ENCODE measurements around the gene PRKAG1. TPM values are rescaled to one million over a fixed set of nuclear protein-coding genes. Genes with fewer than 3 reads are reported as not detected.

The PRKAG1 gene
- total RNA-seq, 1 donor from 2014 or later, result 58.2 TPM

GRCh38 chr12:48954841-48955501 lies 63.6 kb downstream of the PRKAG1 start:
- TF ChIP-seq CTCF (IDR thresholded peaks at IDR 0.05; ENCODE audit: partially characterized antibody, unreplicated experiment), result no peak
- no peaks in the 10 kb centered on the region for H3K9me3 Mint-ChIP-seq (ENCODE audit: unreplicated experiment)
- peaks cover 15% of the 10 kb centered on the region for H3K4me1 Mint-ChIP-seq (ENCODE audit: low read depth, unreplicated experiment)
- no peak overlapping the region for H3K27ac Mint-ChIP-seq (ENCODE audit: unreplicated experiment)
- H3K36me3 Mint-ChIP-seq (ENCODE audit: unreplicated experiment), result no peaks in the 10 kb centered on the region
- no peak for DNase-seq
- H3K4me3 Mint-ChIP-seq (ENCODE audit: unreplicated experiment), result peak overlapping the region; percentile 100
- H3K27me3 Mint-ChIP-seq (ENCODE audit: unreplicated experiment), result no peaks in the 10 kb centered on the region

GRCh38 chr12:48954061-48954460 lies 64.5 kb downstream of the PRKAG1 start:
- H3K4me3 Mint-ChIP-seq (ENCODE audit: unreplicated experiment), result no peak overlapping the region
- no peaks in the 10 kb centered on the region for H3K9me3 Mint-ChIP-seq (ENCODE audit: unreplicated experiment)
- H3K27me3 Mint-ChIP-seq (ENCODE audit: unreplicated experiment), result no peaks in the 10 kb centered on the region

GRCh38 chr12:48952691-48953090 lies 65.9 kb downstream of the PRKAG1 start:
- DNase-seq, result no peak
- H3K4me3 Mint-ChIP-seq (ENCODE audit: unreplicated experiment), result no peak overlapping the region
- no peak for TF ChIP-seq CTCF (IDR thresholded peaks at IDR 0.05; ENCODE audit: partially characterized antibody, unreplicated experiment)
- no peaks in the 10 kb centered on the region for H3K9me3 Mint-ChIP-seq (ENCODE audit: unreplicated experiment)
- no peaks in the 10 kb centered on the region for H3K36me3 Mint-ChIP-seq (ENCODE audit: unreplicated experiment)
- H3K4me1 Mint-ChIP-seq (ENCODE audit: low read depth, unreplicated experiment), result peaks cover 15% of the 10 kb centered on the region
- no peak overlapping the region for H3K27ac Mint-ChIP-seq (ENCODE audit: unreplicated experiment)
- no peaks in the 10 kb centered on the region for H3K27me3 Mint-ChIP-seq (ENCODE audit: unreplicated experiment)

More at GRCh38 chr12:48954061-48954460, 64.5 kb downstream of the PRKAG1 start:
- TF ChIP-seq CTCF (IDR thresholded peaks at IDR 0.05; ENCODE audit: partially characterized antibody, unreplicated experiment), result no peak
- Mint-ChIP-seq H3K36me3 (ENCODE audit: unreplicated experiment) (no peaks in the 10 kb centered on the region), H3K27ac (ENCODE audit: unreplicated experiment) (no peak overlapping the region), H3K4me1 (ENCODE audit: low read depth, unreplicated experiment) (peaks cover 15% of the 10 kb centered on the region)
- DNase-seq, result no peak

Other genes with a start within 250 kb of the PRKAG1 start
- gene ADCY6, start 229.7 kb downstream of the PRKAG1 start, total RNA-seq (ENCODE audit: unreplicated experiment), result 17.4 TPM
- 155 TPM for gene CACNB3, start 200.3 kb downstream of the PRKAG1 start, total RNA-seq (ENCODE audit: unreplicated experiment)
- gene DDX23, start 166.6 kb downstream of the PRKAG1 start, total RNA-seq (ENCODE audit: unreplicated experiment), result 65.7 TPM
- 1.8 TPM for gene RND1, start 152.9 kb downstream of the PRKAG1 start, total RNA-seq (ENCODE audit: unreplicated experiment)
- 12.3 TPM for gene FKBP11, start 93.3 kb downstream of the PRKAG1 start, total RNA-seq (ENCODE audit: unreplicated experiment)
- gene ARF3, start 61.3 kb downstream of the PRKAG1 start, total RNA-seq (ENCODE audit: unreplicated experiment), result 162 TPM
- gene WNT10B, start 47.0 kb downstream of the PRKAG1 start, total RNA-seq (ENCODE audit: unreplicated experiment), result not detected
- not detected for gene WNT1, start 40.5 kb downstream of the PRKAG1 start, total RNA-seq (ENCODE audit: unreplicated experiment)
- gene DDN, start 19.4 kb downstream of the PRKAG1 start, total RNA-seq (ENCODE audit: unreplicated experiment), result 6.4 TPM
- gene KMT2D, start 42.0 kb upstream of the PRKAG1 start, total RNA-seq (ENCODE audit: unreplicated experiment), result 144 TPM
- 2.3 TPM for gene RHEBL1, start 51.2 kb upstream of the PRKAG1 start, total RNA-seq (ENCODE audit: unreplicated experiment)
- gene DHH, start 76.0 kb upstream of the PRKAG1 start, total RNA-seq (ENCODE audit: unreplicated experiment), result 1.2 TPM
- gene LMBR1L, start 92.1 kb upstream of the PRKAG1 start, total RNA-seq (ENCODE audit: unreplicated experiment), result 371 TPM
- 924 TPM for gene TUBA1B, start 112.6 kb upstream of the PRKAG1 start, total RNA-seq (ENCODE audit: unreplicated experiment)
- gene TUBA1A, start 170.3 kb upstream of the PRKAG1 start, total RNA-seq (ENCODE audit: unreplicated experiment), result 7,184 TPM
- gene TUBA1C, start 246.3 kb upstream of the PRKAG1 start, total RNA-seq (ENCODE audit: unreplicated experiment), result 66.7 TPM

Data from glutamatergic neuron (in vitro differentiated cells).